GM21367 (cell line): ENCODE measurements around the gene SPATA13.

Experiments
- ATAC-seq: cut with Tn5 transposase; IDR thresholded peaks from one replicate; pipeline ENCODE4 v1.9.1; 2021; ENCODE audit not compliant: unreplicated experiment

The SPATA13 gene

DNA sequence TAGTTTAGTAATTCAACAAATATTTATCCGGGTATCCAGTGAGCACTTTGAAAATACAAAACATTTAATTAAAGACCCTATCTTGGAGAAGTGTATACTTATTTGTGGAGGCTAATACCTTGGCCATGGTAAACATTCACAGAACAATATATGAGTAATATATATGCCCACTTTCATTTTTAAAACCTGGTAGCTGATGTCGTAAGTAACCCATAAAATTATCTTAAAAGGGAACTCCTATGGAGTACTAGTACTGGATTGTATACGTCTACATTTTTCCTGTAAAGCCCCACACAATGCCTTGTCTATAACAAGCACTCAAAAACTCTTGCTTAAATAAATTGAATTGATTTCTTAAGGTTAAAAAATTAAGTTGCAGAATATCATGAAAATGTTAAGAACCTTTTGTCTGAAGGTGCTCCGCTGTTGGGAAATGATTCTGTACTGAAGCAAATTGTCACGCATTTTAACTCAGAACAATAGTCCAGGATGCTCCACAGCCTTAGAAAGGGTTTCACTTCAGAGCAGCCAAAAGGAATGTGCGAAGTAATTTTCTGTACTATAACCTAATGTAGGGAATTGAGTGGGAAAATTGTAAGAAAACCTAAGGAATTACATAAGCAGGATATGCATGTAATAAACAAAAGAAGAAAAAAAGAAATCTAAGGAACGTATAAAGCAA lies 90.0 kb downstream of the SPATA13 start:
- no peak for ATAC-seq

DNA sequence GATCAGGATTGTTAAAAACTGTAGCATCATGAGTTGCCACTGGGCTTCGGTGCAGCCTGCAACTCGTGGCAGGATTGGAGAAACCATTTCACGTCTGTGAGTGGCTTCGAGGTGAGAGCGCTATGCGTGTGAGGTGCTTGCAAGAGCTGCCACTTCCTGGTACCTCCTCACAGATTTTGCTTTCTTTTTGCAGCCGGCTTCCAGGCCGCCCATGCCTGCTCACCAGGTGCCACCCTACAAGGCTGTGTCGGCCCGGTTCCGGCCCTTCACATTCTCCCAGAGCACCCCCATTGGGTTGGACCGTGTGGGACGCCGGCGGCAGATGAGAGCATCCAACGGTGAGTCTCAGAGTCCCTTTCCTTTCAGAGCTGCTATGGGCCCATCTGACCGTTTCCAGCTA lies 91.0 kb downstream of the SPATA13 start:
- ATAC-seq = no peak

DNA sequence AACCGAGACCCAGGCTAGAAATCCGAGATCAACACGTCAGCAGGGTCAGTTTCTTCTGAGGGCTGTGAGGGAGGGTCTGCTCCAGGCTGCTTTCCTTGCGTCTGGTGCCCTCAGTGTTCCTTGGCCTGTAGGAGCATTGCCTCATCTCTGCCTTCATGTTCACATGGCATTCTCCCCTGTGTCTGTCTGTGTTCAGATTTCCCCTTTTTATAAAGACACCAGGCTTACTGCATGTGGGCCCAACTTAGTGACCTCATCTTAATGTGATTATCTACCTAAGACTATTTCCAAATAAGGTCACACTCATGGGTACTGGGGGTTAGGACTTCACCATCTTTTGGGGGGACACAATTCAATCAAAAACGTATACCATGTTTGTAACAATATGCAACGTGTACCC lies 91.6 kb downstream of the SPATA13 start:
- no peak for ATAC-seq

DNA sequence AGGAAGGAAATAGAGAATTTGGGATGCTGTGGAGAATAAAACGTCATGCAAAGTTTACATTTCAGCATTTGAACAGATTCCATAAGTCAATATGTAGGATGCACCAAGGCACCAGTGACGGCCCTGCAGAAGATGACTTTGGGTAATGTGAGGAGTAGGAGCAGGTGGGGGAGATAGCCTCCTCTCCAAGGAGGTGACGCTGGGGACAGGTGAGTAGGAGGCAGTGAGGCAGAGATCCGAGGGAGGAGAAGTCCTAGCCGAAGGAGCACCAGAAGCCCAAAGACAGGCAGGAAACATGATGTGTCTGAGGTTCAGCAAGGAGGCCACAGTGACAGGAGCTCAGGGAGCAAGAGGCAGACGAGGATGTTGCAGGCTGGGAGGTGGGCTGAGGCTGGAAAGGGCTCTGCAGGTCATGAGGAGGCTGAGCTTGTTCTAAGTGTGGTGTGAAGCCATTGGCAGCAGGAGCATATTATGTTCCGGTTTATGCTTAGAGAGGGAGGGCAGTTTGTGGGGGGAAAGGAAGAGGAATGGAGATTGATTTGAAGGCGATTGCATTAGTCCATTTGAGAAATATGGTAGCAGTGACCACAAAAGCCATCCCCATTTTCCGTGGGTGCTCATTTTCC lies 93.1 kb downstream of the SPATA13 start:
- no peak for ATAC-seq

DNA sequence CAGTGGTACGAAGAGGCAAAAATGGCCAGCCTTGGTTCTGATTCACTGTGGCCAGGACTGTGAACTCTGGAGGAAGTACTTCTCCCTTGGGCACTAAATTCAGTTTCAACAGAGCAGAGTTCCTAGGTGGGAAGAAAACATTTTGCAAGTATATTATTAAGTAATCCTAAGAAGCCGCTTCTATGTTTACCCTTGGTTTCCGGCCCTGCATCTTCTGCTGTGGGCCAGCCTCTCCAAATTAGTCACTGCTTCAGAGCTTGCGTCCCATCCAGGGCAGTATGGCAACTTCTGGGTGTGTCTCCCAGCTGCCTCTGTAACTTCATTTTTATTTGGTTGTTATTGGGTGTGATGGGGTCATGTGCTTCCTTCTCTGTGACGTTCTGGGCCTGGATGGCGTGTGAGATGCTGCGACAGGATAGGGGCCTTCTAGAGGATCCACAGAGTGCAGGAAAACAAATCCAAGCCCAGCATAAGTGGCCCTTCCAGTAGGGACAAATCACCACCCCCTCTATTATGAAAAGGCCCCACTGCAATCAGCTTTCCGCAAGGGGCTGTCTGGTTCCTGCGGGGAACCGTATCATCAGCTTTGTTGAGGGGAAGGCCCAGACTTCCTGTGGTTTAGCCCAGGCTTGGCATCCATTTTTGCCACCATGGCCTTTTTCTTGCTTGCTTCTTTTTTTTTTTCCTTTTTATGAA lies 93.8 kb downstream of the SPATA13 start:
- ATAC-seq = no peak

DNA sequence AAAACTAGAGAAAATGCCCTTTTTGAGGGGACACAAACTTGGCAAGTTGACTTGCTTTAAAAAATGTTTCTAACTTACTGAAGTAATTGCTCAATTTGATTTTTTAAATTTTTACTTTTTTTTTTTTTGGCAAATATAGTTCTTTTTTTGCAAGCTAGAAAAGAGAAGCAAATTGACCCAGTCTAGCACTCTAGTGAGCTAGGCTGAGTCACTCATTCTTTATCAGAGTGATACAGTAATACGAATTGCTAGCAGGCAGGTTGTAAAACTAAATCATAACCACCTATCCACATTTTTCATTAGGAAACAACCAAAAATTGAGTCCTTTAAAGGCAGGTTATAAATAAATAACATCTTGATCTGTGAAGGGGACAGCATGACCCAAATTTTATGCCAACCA lies 97.0 kb downstream of the SPATA13 start:
- ATAC-seq = no peak

DNA sequence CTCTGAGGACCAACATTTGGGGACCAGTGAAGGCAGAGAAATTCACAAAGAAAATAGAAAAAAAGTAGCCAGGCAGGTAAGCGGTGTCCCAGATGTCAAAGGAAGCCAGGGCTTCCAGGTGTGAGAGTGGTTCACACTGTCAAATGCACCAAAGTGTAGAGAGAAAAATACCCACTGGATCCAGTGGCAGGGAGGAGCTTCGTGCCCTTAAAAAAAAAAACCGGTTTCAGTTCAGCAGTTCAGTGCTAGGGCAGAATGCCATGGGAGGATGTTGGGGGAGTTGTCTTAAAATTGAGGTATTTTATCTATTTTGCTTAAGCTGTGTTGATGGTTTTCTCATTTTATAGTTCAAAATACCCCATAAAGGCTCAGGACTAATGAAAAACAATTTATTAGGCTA lies 101.0 kb downstream of the SPATA13 start:
- no peak for ATAC-seq

DNA sequence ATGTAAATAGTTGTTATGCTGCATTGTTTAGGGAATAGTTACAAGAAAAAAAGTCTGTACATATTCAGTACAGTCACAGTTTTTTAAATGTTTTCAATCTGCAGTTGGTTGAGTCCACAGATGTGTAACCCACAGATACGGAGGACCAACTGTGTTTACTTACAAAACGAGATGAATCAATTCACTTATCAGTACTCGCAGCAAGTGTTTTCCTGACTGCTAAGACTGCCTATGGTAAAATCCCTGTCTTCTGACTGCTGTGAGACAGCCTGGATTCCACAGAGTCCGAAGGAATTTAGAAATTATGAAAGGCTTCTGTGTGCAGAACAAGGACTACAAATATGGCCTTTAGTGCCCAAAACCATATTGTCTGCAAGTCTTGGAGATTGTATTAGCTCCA lies 103.1 kb downstream of the SPATA13 start:
- no peak for ATAC-seq

DNA sequence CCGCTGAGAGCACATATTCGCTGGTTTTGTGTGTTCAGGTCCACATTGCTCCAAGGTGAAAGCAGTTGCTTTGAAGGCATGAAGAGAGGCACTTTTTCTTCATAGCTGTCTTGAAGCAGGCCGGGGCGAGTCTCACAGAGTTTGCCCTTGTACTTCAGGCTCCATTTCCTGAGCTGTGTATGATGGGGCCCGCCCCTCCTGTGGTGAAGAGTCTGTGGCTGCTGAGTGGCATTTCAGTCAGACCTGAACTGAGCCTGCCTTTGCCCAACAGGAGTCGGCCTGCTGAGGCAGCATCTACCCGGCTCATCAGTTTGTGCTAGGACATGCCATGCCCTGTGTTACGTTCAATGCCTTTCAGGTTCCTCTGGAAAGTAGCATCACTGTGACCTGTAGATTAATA lies 104.5 kb downstream of the SPATA13 start:
- ATAC-seq = peak; percentile 75

DNA sequence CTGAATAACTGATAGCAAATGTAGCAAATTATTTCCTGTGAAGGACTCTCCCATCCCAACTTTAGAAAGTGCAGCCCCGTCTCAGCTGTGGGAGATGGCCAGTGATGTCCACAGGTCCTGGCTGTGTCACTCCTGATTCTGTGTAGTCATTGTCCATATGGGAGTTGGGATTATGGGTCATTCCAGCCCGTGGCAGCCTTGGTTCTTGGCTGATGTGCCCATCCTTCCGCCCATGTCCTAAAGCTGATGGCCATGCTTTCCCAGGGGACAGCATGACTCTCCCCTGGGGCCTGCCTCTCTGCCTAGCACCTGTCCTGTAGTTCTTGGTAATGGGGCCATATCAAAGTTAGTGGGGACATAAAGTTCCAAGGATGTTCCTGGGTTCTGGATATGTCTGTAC lies 104.9 kb downstream of the SPATA13 start:
- no peak for ATAC-seq

DNA sequence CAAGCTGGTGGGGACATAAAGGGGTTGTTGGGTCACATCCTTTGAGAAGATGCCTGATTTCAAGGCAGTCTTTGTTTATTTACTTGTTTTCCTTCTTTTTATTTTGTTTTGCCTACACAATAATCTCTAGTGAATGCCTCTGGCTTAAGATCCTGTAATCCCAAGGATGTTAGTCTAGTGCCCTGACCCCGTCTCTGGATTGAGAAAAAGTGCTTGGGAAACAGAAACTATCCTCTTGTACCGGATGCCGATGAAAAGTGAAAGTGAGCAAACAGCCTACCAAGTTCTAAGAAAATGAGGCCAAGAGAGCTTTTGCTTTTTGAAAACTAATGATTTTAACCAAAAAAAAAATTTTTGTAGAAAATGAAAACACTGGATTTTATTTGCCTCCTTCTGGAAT lies 106.8 kb downstream of the SPATA13 start:
- ATAC-seq = no peak

DNA sequence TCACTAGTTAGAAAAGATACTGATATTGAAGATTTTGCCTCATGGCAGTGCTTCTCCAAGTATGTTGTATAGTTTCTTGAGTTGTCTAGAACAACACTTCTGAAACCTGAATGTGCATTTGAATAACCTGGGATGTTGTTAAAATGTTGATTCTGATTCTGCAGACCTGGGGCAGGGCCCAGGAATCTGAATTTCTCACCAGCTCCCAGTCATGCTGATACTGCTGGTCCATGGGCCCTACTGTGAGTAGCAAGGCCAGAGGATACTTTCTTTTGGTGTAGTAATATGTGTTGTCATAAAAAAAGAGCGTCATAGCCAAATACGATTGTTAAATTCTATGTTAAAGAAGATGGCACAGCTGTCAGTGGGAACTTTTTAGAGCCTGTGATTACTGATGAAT lies 107.3 kb downstream of the SPATA13 start:
- no peak for ATAC-seq

DNA sequence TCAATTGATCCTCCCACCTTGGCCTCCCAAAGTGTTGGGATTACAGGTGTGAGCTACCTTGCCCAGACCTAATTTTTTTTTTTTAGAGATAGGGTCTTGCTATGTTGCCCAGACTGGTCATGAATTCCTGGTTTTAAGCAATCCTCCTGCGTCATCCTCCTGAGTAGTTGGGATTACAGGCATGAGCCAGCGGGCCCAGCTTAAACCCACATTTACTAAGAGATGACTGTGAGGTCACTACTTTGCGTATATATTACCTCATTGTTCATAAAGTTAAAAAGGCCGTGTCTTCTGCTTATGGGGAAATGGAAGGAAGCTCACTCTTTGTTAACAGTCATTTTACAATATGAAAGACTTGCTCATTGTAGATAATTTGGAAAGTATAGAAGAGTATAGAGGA lies 109.3 kb downstream of the SPATA13 start:
- ATAC-seq = no peak

DNA sequence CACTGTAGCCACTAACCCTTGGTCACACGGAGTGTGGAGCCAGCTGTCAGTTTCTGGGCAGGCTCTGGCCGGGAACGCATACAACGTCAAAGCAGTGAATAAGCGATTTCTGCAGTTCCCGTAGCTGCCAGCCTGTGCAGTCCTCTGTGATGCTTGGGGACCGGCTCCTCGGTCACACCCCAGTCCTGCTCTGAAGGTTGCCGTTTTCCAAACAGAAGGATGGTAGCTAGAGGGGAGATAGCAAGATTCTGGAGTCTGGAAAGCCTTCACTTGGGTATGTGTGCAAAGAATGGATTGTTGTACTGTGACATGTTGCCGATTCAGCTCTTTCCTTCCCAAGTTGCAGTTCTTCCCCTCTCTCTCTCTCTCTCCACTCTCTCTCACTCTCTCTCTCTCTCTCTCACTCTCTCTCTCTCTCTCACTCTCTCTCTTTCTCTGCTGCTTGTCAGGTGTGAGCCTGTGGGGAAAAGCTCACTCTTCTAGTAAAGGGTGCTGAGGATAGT lies 110.2 kb downstream of the SPATA13 start:
- ATAC-seq = peak; percentile 48

DNA sequence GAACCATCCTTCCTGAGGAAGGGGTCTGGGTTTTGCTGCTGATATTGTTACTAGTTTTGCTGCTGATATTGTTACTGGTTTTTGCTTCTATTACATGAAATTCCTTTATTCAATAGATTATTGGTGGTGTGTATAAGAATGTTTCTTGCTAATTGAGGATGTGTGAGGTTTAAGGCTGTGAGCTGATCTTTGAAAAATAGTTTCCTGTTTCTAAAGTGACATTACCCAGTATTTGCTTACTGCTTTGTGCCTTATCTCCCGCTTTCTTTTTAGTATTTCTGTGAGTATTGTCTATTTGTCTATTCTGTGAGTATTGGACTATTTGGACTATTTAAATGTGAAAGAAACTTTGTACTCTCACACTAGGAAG lies 110.7 kb downstream of the SPATA13 start:
- no peak for ATAC-seq

DNA sequence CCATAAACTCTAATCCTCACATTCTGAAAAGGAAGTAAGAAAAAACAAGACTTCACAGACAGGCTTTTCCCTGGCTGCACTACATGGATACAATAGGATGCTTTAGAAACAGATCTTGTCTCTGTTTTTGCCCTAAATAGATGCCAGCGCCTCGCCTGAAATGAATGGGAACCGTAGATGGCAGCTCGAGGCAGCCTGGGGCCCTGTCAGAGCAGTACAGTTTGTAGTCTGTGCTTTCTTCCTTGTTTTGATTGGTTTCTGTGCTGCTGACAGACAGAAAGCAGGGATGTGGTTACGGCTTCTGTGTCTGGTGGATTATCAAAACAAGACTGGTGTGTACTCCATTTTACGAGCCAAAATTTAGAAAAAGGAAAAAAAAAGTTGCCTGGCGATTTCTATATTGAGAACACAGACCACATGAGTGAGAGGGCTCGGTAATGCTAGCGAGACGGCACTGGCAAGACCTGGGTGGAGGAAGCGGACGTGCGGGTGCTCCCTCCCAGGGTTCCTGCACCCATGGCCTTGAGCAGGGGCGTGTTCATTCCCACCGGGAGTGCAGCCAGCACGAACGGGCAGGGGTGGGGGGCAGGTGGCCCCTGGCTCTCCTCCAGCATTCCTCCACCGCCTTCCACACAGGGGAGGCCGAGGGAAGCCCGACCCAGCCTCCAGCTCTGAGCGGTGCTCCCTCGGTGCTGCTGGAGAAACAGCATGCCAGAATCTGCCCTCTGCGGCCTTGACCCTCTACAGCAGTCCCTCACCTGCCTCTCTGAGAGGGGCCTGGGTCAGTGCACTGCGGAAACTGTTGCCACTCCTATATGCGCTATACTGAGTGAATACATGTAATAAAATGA lies 111.3 kb downstream of the SPATA13 start:
- ATAC-seq = peak; percentile 33

DNA sequence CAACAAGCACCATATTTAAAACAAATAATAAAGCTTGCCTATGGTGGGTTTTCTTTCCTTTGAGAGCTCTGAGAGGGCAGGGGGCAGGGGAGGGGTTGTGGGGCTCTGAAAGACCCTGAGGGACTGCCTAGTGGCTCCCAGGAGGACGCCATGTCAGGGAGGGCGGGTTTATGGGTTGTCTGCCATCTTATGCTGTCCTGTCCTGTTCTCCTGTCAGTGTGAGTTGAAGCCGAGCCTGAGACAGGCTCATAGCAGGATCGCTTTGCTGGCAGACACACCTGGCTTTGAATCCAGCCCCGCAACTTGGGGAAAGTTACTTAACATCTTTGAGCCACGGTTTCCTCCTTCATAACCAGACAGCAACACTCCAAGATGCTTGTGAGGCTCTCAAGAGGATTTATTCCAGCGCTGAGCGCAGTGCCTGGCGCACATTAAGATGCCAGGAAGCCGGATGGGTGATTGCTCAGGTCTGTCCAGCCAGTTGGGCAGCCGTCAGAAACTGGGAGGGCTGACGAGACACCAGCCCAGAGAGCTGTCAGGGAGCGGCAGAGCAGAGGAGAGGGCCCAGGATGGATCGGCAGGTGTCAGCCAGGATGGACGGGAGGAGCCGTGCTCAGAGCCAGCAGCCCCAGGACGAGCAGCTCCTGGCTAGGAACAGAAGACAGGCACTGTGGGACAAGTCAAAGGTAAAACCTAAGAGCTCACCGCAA lies 112.1 kb downstream of the SPATA13 start:
- no peak for ATAC-seq

DNA sequence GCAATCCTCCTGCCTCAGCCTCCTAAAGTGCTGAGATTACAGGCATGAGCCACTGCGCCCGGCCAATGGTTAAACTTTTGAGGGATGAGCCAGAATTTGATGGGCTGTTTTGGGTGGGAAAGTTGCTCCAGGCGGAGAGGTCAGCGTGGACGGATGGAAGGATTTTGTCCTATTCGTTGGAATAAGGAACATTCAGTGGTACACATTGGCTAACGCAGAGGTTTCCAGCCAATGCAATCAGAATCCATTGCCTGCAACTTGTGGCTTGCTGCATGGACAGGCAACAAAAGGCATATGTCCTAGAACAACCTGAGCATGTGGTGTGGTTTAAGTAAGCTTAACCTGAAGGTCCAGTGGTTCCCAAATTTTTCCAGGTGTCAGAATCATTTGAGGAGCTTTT lies 113.4 kb downstream of the SPATA13 start:
- ATAC-seq = no peak

DNA sequence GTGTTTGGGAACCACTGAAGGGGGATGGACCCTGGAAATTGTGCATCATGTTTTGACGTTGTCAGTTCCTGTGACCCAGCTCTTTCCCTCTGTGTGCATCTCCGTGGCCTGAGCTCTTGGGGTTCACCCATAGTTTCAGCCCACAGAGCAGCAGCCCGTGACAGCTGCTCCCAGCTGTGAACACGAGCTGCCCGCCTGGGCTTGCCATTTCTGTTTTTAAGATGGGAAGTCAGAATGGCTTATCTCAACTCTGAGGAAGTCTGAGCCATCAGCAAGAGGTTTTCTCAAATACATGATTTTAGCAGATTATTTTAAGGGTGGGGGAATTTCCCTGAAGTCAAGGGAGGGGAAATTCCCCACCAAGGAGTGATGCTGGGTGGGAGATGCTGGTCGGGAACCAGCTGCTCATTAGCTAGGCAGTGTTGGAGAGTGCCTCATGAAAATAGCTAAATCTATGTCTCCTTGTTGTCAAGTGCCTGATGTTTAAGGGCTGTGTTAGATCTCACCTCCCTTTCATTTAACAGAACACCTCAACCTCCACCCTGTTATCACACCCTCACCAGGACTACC lies 114.0 kb downstream of the SPATA13 start:
- peak; percentile 54 for ATAC-seq

DNA sequence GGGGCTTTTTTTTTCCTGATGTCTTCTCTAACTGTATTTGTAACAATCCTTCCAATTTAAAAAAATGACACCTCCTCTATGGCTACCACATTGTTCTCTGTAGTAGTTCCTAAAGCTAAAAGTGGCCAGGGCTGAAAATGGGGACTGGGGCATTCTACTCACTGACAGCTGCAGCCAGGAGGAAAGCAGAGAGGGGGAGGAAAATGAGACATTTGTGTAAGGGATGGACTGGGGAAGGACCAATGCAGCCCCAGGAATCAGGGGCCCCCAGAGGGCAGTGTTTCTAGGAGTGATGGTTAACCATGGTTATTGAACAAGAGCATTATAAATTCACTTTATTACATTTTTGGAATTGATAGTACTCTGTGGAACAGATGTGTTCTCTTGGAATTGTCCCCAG lies 114.5 kb downstream of the SPATA13 start:
- no peak for ATAC-seq
